Hippocampal formation (tissue), 2 donors: ENCODE data around the gene RBM20.
A peak's percentile ranks its signal among the peaks of the same experiment; 100 is the strongest.

Source experiments
- DNase-seq, 2 donors: peaks; one replicate each; lab custom pipeline; 2025; lab: John Stamatoyannopoulos, UW

RBM20 gene

GRCh38 chr10:110811791-110812581 is 167.8 kb downstream of the RBM20 start:
- no peak for DNase-seq

- DNase-seq = no peak
Observed at GRCh38 chr10:110812583-110812982, 168.4 kb downstream of the RBM20 start.

- no peak for DNase-seq
Observed at GRCh38 chr10:110813743-110814472, 169.8 kb downstream of the RBM20 start.

- no peak for DNase-seq
Observed at GRCh38 chr10:110815354-110816004, 171.3 kb downstream of the RBM20 start.

GRCh38 chr10:110817614-110818013 is 173.5 kb downstream of the RBM20 start:
- no peak for DNase-seq

GRCh38 chr10:110818311-110819256 is 174.4 kb downstream of the RBM20 start:
- no peak for DNase-seq

- DNase-seq = peak; percentile 26 to 35
Observed at GRCh38 chr10:110820321-110820814, 176.2 kb downstream of the RBM20 start.

- DNase-seq = no peak
Observed at GRCh38 chr10:110821508-110821907, 177.4 kb downstream of the RBM20 start.

- DNase-seq = peak in 1 of 2 donors; percentile 31
Observed at GRCh38 chr10:110822035-110822711, 178.0 kb downstream of the RBM20 start.

GRCh38 chr10:110822712-110823311 is 178.7 kb downstream of the RBM20 start:
- DNase-seq = peak in 1 of 2 donors; percentile 32

GRCh38 chr10:110824152-110824441 is 180.0 kb downstream of the RBM20 start:
- no peak for DNase-seq

- no peak for DNase-seq
Observed at GRCh38 chr10:110824660-110825059, 180.5 kb downstream of the RBM20 start.

- DNase-seq = no peak
Observed at GRCh38 chr10:110825508-110825907, 181.4 kb downstream of the RBM20 start.

GRCh38 chr10:110827410-110827809 is 183.3 kb downstream of the RBM20 start:
- DNase-seq = no peak

- no peak for DNase-seq
Observed at GRCh38 chr10:110827875-110828274, 183.7 kb downstream of the RBM20 start.

- DNase-seq = no peak
Observed at GRCh38 chr10:110828525-110828924, 184.4 kb downstream of the RBM20 start.

GRCh38 chr10:110829721-110830410 is 185.7 kb downstream of the RBM20 start:
- DNase-seq = no peak

- DNase-seq = no peak
Observed at GRCh38 chr10:110833234-110833940, 189.3 kb downstream of the RBM20 start.

GRCh38 chr10:110833941-110834628 is 189.9 kb downstream of the RBM20 start:
- no peak for DNase-seq
